GM23338 (cell line): ENCODE data around the gene OSGIN1.
"Not testable (repeated sequence)": the region's sequence is repeated elsewhere in the genome, so short reads cannot be mapped to it uniquely, and the experiment has no call there.

Experiments
- CREB1 ChIP-seq: fragments of 250-450 bp; sonication (Bioruptor Pico); IDR thresholded peaks from 2 replicates; pipeline ENCODE4 v1.5.0; 2020; ENCODE audit warnings: low read depth, mild to moderate bottlenecking, moderate library complexity
- CTCF ChIP-seq, 2 experiments: fragments of 200-600 bp in 1 of 2; sonication (generic) in 1 of 2; conservative IDR thresholded peaks; 2 replicates each; pipeline versions ENCODE4 v1.5.1 to v1.6.1; 2016 to 2017; ENCODE audit warnings: antibody characterized with exemption in 2 of 2, low read depth in 2 of 2, mild to moderate bottlenecking in 2 of 2, moderate library complexity in 1 of 2
- ETS1 ChIP-seq: IDR thresholded peaks from 2 replicates; pipeline ENCODE4 v1.6.1; 2016; ENCODE audit warnings: antibody characterized with exemption
- EZH2 ChIP-seq: fragments of 200-600 bp; sonication (generic); IDR thresholded peaks from one replicate; pipeline ENCODE4 v1.8.0; 2017; ENCODE audit warnings: antibody characterized with exemption, mild to moderate bottlenecking, low read depth; ENCODE audit not compliant: unreplicated experiment
- EZH2phosphoT487 ChIP-seq: fragments of 200-600 bp; sonication (generic); IDR thresholded peaks from one replicate; pipeline ENCODE4 v1.8.1; 2018; ENCODE audit warnings: antibody characterized with exemption; ENCODE audit not compliant: unreplicated experiment
- JUNB ChIP-seq: IDR thresholded peaks from one replicate; pipeline ENCODE4 v1.6.1; 2016; ENCODE audit warnings: antibody characterized with exemption; ENCODE audit not compliant: unreplicated experiment
- NANOG ChIP-seq: IDR thresholded peaks from 2 replicates; pipeline ENCODE4 v1.6.1; 2016; ENCODE audit warnings: antibody characterized with exemption, borderline replicate concordance
- POLR2AphosphoS5 ChIP-seq: IDR thresholded peaks from 2 replicates; pipeline ENCODE4 v1.6.1; 2016; ENCODE audit warnings: antibody characterized with exemption, low read depth
- REST ChIP-seq: IDR thresholded peaks from one replicate; pipeline ENCODE4 v1.6.1; 2018; ENCODE audit warnings: antibody characterized with exemption; ENCODE audit not compliant: unreplicated experiment
- STAT1 ChIP-seq: IDR thresholded peaks from one replicate; pipeline ENCODE4 v1.6.1; 2016; ENCODE audit warnings: antibody characterized with exemption; ENCODE audit not compliant: unreplicated experiment
- ZNF114 ChIP-seq: fragments of 250-450 bp; sonication (Bioruptor Pico); IDR thresholded peaks from 2 replicates; pipeline ENCODE4 v1.5.0; 2020; ENCODE audit warnings: mild to moderate bottlenecking, moderate library complexity
- ZNF331 ChIP-seq: fragments of 250-450 bp; sonication (Bioruptor Pico); IDR thresholded peaks from 2 replicates; pipeline ENCODE4 v1.5.0; 2020; ENCODE audit warnings: low read depth, mild to moderate bottlenecking, moderate library complexity

GRCh38 chr16:83941546-83941945, 11.5 kb upstream of the OSGIN1 start:
- TF ChIP-seq ETS1; POLR2AphosphoS5; CTCF (conservative IDR thresholded peaks at IDR 0.05; ENCODE audit: low read depth in 2 of 2); EZH2phosphoT487; EZH2; REST; JUNB; CREB1 (CRISPR knock-in tag); ZNF331 (CRISPR knock-in tag); NANOG; ZNF114 (CRISPR knock-in tag); STAT1: not testable (repeated sequence)
